GM19372 (cell line): Measurements from ENCODE around the gene PBXIP1.

Experiments
- ATAC-seq: cut with Tn5 transposase; IDR thresholded peaks from one replicate; pipeline ENCODE4 v1.9.1; 2021; ENCODE audit warnings: mild to moderate bottlenecking, low read depth, moderate library complexity; ENCODE audit not compliant: unreplicated experiment

Gene PBXIP1

DNA sequence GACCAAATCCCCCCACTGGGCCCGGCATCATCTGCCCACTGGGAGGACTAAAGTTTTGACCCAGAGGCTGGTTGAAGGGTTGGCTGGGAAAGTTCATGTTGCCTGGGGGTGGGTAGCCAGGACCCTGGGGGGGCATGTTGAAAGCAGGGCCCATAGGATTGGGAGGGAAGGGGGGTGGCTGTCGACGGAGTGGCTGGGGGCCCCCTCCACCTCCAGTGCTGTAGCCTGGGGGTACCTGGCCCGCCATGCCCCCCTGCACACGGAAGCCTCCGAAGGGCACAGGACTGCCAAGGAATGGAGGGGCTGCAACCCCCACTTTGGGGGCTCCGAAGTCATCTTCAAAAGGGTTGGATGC lies 3.5 kb upstream of the PBXIP1 start:
- ATAC-seq: no peak

DNA sequence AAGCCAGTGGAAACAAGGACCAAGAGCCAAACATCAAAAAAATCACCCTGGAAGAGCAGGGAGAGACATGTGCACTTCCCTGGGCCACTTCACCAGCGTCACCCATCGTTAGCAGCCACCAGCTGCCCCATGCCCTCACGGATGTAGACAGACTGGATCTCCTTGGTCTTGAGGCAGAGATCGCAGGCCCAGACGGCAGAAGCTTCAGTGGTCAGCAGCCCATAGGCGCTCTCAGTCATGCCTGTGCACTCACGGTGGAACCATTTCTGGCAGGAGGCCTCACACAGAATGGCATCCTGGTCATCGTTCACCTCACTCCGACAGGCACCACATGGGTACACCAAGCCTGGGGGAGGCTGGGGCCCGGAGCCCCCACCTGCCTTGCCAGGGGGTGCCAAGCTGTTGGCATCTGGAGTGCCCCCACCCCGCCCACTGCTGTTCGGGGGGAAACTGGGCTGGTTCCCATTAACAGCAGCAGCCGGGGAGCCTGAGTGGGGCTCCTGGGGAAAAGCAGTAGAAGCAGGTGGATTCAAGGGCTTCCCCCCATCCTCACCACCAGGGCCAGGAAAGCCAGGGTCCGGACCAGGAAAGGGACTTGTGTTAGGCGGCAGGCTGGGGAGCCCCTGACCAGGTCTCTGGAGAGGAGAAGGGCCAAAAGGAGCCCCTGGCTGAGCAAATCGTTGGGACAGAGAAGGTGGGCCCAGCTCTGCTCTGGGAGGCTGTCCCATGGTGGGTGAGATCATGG lies 3.0 kb upstream of the PBXIP1 start:
- ATAC-seq: no peak

DNA sequence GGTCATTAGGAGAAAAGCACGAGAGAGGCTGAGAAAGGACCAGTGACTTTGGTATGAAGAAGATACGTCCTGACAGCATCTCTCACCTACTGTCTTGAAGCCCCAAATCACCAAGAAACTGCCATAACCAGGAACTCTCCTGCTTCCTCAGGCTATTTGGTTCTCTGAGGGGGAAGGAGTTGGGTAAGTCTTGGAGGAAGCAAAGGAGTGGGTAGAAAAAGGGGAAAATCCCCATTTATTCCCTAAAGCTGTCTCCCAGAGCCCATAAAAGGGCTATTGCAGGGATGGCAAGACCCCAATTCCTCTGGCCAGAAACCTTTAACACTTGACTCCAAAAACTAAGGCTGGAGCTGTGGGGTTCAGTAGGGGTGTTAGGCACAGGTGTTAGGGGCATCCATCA lies 2.1 kb upstream of the PBXIP1 start:
- ATAC-seq: no peak

DNA sequence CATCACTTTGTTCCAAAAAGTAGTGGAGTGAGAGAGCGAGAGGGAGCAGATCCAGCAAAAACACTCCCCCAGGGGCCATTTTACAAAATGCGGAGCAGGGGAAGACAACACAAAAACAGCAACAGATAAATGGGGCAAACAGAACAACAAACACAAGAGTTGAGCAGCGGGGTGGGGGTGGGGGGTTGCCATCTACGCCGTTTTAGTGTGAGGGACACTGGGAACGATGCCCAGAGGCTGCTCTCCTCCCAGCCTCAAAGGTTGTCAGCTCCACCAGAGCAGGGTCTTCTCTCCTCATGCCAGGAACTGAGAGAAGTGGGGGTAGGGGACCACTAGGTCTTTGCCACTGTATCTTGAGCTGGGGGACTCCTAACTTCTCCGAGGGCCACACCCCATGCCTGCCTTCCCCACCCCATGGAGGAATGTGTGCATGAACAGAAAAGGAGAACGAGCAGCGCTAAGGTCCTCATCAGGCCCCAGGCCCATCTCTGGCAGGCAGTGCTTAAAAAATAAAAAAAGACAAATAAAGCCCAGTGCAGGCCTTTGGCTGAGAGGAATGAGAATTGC lies 1.3 kb upstream of the PBXIP1 start:
- ATAC-seq: no peak

DNA sequence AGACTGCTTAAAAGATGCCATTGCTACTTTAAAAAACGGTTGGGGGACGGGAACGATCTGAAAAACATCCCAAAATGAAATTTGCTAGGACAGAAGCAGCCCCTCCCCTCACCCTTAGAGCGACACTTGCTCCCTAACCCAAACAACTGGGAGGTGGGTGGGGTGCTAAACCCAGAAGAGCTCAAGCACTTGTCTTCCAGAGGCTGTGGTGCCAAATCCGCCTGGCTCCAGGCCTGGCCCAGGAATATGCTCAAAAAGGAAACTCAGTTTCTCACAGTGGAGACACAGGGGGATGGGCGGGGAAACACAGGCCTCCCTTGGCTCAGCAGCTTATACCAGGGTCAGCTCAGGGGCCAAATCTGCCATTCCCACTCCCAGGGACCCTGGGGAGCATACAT lies 644 bp upstream of the PBXIP1 start:
- no peak for ATAC-seq

DNA sequence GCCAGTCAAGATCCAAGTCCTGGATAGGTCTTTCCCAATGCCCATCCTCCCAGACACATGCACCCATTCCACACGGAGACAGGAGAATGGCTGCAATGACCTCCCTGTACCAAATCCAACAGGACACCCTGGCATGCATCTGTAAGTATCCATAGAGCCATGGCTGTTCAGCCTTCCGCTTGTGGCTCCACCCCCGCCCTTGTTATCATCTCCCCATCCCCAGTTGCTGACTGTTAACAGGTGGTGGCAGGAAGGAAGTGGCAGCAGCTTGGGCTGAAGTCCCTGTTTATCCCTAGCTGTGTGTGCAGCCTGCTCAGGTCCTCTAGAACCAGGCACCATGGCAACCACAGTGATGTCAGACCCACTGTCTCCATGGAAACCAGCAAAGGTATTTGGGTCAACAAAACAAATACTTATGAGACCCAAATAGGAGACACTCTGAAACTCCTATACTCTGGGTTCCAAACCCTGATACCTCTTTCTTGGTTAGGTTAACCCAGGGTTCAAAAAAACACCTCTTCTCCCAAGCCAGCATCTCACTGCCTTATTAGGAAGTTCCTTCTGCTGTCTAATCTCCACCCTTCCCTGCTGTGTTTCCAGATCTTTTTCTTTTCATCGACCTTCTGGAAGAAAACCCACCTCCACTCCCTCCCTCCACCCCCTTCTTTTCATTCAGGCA lies 721 bp downstream of the PBXIP1 start:
- ATAC-seq: no peak

DNA sequence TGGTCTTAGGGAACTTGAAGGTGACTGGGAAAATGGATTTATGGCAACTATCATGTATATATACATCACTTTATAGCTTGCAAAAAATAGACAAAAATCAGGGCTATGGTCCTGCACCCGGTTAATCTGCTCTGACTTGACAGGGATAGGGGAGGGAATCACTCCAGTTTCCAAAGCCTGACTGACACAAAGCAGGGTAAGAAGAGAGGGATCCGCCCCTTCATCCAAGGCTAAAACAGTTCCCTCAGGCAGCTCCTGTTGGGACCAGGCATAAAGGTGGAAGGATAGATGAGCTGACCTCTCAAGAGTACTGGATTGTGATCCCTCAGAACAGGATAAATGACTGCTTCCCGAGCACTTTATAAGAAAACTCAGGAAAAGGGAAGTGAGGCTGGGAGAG lies 1.4 kb downstream of the PBXIP1 start:
- no peak for ATAC-seq

DNA sequence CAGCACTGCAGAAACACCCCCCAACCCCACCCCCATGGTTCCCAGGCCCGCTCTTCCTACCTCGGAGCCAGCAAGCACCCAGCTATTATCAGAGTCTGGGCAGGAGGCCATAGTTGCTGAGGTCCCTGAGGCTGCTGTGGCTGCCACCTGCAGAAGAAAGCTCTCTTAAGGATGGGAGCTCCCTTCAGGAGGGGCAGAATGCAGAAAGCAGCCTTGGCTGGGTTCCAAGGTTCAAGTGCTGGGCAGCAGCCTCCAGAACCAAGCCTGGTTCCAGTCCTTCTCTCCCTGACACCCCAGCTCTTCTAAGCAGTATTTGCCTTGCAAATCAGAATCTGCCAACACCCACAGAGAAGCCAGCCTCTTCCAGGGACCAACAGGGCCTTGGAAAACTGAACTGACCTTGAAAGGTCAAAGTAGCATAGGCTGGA lies 2.3 kb downstream of the PBXIP1 start:
- ATAC-seq: no peak

DNA sequence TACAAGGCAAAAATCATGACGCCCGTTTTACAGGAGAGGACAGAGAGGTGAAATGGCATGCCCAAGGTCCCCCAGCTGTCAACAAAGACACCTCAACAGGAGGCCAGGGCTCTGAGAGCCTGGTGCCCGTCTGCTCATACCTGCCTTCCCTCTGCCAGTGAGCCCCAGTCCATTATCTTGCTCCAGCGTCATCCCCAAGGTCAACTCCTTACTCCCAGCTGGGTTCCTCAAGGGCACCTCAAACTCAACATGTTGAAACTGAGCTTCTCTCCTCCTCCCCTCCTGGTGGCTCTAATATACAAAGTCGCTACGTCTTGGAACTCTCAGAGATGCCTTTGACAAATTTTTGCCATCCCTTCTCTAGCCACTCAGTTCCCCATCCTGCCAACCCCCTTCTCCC lies 3.2 kb downstream of the PBXIP1 start:
- ATAC-seq: no peak

DNA sequence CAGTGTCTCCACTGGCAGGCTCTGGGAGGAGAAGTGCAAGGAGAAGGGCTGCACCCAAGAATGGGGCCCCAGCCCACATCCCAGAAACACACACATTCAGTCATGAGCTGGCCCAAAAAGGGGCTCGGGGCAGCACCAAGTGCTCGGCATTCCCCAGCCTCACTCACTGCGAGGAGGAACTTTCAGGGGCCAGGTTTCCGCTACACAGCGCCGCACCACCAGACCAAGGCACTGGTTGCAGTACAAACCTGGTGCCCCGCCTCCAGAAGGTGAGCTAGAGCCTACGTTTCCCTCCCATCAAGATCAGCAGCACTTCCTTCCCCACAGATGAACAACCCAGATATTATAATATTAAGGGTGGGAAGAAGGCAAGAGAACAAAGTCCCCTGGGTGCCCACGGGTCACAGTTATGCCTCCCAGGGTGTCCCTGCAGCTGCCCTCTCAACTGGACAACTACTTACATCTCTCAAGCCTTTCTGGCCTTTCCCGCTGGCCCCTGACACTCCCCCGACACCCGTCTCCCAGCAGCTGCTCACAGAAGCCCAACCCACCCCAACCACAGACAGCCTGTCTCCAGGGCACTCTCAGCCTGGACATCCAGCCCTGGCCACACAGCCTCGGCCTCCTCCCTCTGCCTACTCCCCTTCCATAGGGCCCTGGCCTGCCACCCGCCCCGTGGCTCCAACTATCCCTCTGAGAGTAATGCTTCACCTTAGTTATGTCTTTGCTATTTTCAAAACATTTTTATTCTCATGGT lies 3.8 kb downstream of the PBXIP1 start:
- ATAC-seq: no peak

DNA sequence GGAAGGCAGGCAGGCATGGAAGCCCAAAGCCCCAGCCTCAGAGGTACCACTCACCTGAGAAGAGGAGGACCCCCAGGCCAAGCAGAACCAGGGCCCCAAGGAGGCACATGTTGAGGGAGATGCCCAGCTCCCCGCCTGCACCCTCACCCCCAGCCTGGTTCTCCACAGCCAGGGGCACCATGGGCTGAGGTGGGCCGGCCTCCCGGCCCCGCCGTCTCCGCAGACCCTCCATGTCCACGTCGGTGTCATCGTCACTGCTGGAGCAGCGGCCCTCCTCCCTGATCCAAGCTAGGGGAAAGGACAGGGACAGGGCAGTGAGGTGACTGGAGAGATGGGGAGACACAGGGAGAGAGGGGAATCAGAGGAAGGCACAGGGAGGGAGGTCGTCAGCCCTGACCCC lies 7.8 kb downstream of the PBXIP1 start:
- no peak for ATAC-seq

DNA sequence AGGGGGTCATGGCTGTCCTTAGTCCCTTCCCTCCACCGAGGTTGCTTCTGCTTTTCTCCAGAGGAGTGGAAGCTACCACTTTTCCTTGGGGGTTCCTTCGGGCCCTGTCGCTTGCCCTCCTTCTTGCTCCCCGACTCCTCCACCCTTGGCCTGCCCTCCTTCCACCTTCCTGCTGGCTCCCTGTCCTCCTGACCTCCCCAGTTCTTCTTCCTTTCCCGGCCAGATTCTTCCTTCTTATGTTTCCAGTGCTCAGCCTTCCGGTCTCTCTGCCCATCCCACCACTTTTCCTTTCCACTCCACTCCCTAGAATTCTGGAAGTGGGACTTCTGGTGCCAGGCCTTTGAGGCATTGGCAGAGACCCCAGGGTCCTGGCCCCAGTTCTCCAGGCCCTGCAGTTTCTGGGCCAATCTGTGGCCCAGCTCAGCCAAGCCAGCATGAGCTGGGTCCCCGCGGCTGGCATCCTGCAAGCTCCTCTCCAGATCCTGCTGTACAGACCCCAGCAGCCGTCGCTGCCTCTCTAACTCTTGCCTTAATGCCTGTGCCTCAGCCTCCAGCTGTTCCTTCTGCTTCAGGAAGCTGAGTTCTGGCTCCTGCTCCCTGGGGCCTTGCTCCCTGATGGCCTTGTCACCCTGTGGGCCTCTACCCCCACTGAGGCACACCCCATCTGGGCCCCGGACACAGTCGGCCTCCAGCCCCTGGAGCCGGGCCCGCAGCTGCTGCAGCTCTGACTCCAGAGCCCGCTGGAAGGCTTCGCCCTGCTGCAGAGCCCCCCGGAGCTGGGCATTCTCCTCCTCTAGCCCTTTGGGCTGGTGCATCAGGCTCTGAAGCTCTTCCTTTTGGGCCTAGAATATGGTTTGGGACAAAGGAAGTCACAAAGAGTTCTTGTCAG lies 9.7 kb downstream of the PBXIP1 start:
- no peak for ATAC-seq

DNA sequence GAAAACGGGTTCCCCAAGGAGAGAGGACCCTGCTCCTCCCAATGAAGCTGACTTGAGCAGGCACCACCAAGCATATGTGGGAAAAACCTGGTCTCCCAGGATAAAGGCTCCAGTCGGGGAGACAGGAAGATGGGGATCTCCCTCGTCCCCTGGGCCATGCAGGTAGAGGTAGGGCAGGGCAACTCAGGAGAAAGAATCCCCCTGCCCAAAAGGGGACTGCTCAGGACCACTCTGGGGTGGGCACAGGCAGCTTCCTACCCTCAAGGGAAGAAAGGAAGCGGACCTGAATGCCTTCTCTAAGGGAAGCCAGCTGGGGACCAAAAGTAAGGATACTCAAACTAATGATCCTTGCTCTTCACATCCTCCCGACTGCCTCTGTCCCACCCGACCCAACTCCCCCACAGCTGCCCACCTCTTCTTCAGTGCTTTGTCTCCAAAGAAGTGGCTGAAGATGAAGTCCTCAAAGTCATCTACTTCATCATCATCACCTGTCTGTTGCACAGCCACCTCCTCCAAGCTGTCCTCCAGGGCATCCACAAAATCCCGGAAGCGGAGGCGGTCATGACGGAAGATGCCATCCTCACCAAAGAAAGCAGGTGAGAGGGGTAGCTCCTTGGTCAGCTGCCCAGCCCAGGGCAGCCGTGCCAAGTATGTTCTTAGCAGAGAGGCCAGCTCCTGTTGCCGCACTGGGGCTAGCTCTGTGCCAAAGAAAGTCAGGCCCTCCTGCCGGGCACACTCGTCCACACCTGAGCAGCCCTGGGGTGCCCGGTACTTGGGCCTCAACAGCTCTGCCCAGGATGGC lies 10.5 kb downstream of the PBXIP1 start:
- ATAC-seq: no peak

DNA sequence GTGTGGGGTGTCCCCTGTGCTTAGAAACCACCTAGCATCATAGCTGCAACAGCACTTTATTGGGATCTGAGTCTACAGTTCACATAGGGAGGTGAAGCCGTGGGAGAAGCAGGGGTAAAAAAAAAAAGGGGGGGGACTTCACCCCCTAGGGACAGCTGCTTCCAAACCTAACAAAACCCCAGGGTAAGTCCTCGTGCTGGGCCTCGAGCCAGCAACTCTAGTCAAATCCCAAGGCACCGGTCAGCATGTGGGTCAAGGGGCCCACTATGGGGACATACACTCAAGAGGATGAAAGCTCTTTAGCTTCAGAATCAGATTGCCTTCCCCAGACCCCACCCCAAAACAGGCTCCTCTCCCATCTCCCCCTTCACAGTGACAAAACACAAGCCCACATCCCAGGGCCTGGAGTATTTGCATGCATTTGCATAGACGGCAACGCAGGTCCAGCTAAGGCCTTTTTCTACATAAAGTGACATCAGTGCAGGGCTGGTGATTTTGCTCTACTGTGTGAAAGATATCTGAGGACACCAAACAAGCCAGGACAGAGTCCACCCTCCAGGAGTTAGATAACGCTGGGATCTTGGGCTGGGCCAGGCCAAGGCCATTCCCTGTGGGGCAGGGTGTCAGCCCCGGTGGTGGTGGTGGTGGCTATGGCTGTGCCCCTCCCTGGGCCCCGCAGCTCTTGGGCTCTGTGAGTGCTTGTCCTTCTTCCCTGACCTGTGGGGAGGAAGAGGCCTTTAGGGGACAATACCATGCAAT lies 11.3 kb downstream of the PBXIP1 start:
- ATAC-seq: no peak

DNA sequence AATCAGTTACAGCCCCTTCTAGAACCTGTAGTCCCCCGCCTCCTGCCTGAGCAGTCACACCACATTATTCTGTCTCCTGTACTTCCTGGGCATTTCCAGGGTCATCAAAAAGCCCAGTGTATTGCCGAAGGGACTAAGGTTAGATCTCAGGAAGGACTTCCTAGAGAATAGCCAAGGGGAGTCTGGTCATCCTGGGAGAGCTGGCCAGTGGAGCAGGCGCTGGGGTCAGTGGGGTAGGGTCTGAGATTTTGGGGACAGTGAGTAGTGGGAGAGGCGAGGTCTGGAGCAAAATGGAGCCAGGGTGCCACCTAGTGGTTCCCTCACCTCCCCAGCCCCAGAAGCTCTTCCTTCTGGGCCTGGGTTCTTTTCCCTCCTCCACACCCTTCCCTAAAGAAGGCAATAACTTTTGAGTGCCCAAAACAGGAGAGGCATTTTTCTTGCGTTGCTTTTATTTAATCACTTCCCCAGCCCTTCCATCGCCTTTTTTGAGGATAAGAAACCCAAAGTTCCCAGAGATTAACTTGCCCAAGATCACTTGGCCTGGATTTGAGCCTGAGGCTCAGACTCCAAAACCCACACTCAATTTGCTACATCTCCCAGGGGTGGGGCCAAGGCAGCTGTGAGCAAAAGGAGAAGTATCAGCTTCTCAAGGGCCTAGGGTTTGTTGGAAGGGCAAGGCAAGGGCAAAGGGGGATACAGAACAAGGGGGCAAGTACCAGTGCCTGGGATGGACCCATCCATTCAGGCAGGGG lies 12.1 kb downstream of the PBXIP1 start:
- no peak for ATAC-seq

DNA sequence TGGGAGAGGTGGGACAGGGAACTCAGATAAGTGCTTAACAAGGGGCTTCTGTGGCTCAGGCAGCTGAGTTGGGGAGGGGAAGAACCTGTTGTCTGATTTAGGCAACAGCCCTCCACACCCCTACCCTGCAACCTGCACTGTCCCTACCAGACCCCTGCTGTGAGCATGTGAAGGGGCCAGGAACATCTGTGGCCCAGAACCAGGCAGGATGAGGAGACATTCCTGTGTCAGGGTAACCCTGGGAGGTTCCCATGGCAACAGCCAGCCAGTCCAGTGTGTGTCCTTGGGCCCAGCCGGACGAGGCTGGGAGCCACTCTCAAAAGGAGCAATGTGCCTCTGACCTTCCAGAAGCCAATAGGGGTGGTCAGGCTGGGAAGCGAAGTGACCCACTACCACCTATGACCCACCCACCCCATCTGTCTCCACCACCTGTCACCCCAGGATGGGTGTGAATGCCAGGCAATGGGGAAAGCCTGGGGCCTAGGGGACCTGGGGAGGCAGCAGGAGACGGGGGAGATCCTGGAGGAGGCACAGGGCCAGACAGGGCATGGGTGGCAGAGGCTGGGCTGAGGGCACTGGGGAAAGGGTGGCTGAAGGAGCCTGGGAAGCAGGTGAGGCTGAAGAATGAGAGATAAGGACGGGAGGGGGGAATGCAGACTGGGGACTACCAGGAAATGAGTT lies 14.4 kb downstream of the PBXIP1 start:
- ATAC-seq: no peak

DNA sequence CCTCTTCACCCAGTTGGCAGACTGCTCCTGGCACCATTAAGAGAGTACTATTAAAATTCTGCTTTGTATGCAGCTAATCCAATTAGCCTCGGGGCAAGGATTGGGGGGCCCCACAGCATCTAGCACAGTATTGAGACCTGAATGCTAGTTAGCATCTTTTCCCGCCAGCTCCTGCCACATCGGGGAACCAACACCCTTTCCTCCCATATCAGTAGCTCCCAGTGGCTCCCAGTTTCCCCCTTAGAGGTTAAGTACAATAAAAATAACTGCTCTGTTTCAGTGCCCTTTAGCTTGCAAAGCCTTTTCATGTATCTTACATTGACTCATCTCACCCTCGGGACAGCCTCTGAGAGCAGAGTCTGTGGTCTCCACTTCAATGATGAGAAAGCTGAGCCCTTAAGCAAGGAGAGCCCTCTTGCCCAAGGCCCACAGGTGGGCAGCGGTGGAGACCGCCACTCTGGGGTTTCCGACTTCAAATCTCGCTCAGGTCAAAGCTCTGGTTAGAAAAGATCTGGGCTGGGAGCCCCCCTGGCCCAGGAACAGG lies 15.2 kb downstream of the PBXIP1 start:
- no peak for ATAC-seq
